ENCODE data around the gene IL12RB1. TPM values are rescaled to one million over a fixed set of nuclear protein-coding genes. Genes with fewer than 3 reads are reported as not detected.
"Not testable (repeated sequence)": the region's sequence is repeated elsewhere in the genome, so short reads cannot be mapped to it uniquely, and the experiment has no call there.

IL12RB1 gene
- polyA plus RNA-seq, 1 donor (not counting 4 experiments of a cell fraction or from before 2014, with no cell fraction given) = 0.09 TPM

DNA sequence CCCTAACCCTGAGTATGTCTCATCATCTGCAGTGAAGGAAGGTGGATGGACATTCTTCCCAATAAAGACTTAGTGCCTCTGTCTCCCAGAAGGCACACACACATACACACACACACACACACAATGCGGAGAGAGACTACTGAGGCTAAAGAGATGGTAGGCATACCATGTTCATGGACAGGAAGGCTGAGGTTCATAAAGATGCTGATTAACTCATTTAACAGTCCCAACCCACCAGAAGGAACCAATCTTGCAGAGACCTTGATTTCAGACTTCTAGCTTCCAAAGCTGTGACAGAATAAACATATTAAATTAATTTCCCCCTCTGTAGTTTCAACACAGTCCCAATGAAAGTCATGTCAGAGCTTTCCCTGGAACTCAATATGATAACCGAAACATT is 45.7 kb downstream of the IL12RB1 start:
- Histone ChIP-seq H3K9me1 (ENCODE audit: control insufficient read depth, extremely low read depth, insufficient read depth, low read length) (no peaks in the 10 kb centered on the region), H2AFZ (ENCODE audit: control insufficient read depth, low read length) (no peak overlapping the region), H3K36me3 (ENCODE audit: control insufficient read depth in 2 of 2, extremely low read depth in 1 of 2, insufficient read depth in 2 of 2, low read length in 2 of 2) (no peaks in the 10 kb centered on the region), H3K4me1 (ENCODE audit: control insufficient read depth, extremely low read depth, insufficient read depth, low read length) (peaks cover 8% of the 10 kb centered on the region), H4K20me1 (ENCODE audit: control insufficient read depth, extremely low read depth, insufficient read depth, low read length) (no peaks in the 10 kb centered on the region), H3K4me3 (ENCODE audit: control insufficient read depth in 2 of 3, extremely low read depth in 1 of 3, insufficient read depth in 2 of 3, low read depth in 1 of 3, low read length in 3 of 3) (no peak overlapping the region), H3K27me3 (ENCODE audit: control insufficient read depth, extremely low read depth, insufficient read depth, low read length) (peaks cover 4% of the 10 kb centered on the region), H3K9me3 (ENCODE audit: control insufficient read depth, low read depth, low read length) (no peaks in the 10 kb centered on the region), H3K4me2 (ENCODE audit: control insufficient read depth, extremely low read depth, insufficient read depth, low read depth, low read length) (no peak overlapping the region), H3K27ac (ENCODE audit: control insufficient read depth, insufficient read depth, low read length) (no peak overlapping the region), H3K9ac (ENCODE audit: control insufficient read depth, extremely low read depth, insufficient read depth, low read length) (no peak overlapping the region), H3K79me2 (ENCODE audit: control insufficient read depth, insufficient read depth, low read length) (no peaks in the 10 kb centered on the region)
- FAIRE-seq (no peak), DNase-seq (ENCODE audit: low read depth, low spot score) (no peak)
- TF ChIP-seq, protein P1, sequence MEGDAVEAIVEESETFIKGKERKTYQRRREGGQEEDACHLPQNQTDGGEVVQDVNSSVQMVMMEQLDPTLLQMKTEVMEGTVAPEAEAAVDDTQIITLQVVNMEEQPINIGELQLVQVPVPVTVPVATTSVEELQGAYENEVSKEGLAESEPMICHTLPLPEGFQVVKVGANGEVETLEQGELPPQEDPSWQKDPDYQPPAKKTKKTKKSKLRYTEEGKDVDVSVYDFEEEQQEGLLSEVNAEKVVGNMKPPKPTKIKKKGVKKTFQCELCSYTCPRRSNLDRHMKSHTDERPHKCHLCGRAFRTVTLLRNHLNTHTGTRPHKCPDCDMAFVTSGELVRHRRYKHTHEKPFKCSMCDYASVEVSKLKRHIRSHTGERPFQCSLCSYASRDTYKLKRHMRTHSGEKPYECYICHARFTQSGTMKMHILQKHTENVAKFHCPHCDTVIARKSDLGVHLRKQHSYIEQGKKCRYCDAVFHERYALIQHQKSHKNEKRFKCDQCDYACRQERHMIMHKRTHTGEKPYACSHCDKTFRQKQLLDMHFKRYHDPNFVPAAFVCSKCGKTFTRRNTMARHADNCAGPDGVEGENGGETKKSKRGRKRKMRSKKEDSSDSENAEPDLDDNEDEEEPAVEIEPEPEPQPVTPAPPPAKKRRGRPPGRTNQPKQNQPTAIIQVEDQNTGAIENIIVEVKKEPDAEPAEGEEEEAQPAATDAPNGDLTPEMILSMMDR (optimal IDR thresholded peaks at IDR 0.05 in 1 of 3, IDR thresholded peaks at IDR 0.05 in 1 of 3, conservative IDR thresholded peaks at IDR 0.05 in 1 of 3; ENCODE audit: extremely low read depth in 1 of 3, insufficient read depth in 2 of 3, low read length in 3 of 3) = no peak
- no peak for TF ChIP-seq EZH2 (IDR thresholded peaks at IDR 0.05; ENCODE audit: low read length)
- dilution Hi-C loops (cut with MboI; ENCODE audit: extremely low pct_ligation_motif_present, low sequenced_read_pairs) = no loop called here

DNA sequence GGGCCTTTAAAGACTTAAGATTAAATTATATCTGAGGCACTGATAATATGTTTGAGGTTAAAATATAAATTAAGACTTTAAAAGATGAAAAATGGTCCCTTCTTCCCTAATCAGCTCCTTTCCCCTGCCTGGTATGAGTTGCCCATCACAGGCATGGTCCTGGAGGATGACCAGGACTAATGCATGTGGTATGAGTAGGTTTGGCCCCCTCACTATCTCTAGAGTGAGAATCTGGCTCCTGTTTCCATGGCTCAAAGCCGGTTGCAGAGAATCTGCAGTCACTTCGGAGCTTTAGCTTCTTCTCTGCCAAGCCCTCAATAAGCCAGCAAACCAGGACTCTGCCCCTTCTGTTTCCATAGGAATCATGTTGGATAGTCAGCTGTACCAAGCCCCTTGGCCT is 54.6 kb downstream of the IL12RB1 start:
- H3K4me3 ChIP-seq (ENCODE audit: control insufficient read depth in 2 of 3, extremely low read depth in 1 of 3, insufficient read depth in 2 of 3, low read depth in 1 of 3, low read length in 3 of 3); H4K20me1 ChIP-seq (ENCODE audit: control insufficient read depth, extremely low read depth, insufficient read depth, low read length); H3K9me3 ChIP-seq (ENCODE audit: control insufficient read depth, low read depth, low read length); dilution Hi-C loops (cut with MboI; ENCODE audit: extremely low pct_ligation_motif_present, low sequenced_read_pairs); H3K9me1 ChIP-seq (ENCODE audit: control insufficient read depth, extremely low read depth, insufficient read depth, low read length); H3K4me2 ChIP-seq (ENCODE audit: control insufficient read depth, extremely low read depth, insufficient read depth, low read depth, low read length); FAIRE-seq; H3K36me3 ChIP-seq (ENCODE audit: control insufficient read depth in 2 of 2, extremely low read depth in 1 of 2, insufficient read depth in 2 of 2, low read length in 2 of 2); H3K9ac ChIP-seq (ENCODE audit: control insufficient read depth, extremely low read depth, insufficient read depth, low read length); H3K79me2 ChIP-seq (ENCODE audit: control insufficient read depth, insufficient read depth, low read length); H3K4me1 ChIP-seq (ENCODE audit: control insufficient read depth, extremely low read depth, insufficient read depth, low read length); H3K27me3 ChIP-seq (ENCODE audit: control insufficient read depth, extremely low read depth, insufficient read depth, low read length); DNase-seq (ENCODE audit: low read depth, low spot score); H2AFZ ChIP-seq (ENCODE audit: control insufficient read depth, low read length); H3K27ac ChIP-seq (ENCODE audit: control insufficient read depth, insufficient read depth, low read length): not testable (repeated sequence)

DNA sequence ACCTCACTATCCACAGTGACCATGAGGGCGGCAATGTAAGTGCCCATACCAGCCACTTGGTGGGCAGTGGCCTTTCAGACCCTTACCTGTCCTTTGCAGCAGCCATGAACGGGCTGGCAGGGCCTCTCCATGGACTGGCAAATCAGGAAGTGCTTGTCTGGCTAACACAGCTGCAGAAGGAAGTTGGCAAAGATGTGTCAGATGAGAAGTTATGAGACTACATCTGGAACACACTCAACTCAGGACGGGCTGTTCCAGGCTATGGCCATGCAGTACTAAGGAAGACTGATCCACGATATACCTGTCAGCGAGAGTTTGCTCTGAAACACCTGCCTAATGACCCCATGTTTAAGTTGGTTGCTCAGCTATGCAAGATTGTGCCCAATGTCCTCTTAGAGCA is 55.3 kb downstream of the IL12RB1 start:
- H3K4me1 ChIP-seq (ENCODE audit: control insufficient read depth, extremely low read depth, insufficient read depth, low read length); H3K36me3 ChIP-seq (ENCODE audit: control insufficient read depth in 2 of 2, extremely low read depth in 1 of 2, insufficient read depth in 2 of 2, low read length in 2 of 2); H3K4me2 ChIP-seq (ENCODE audit: control insufficient read depth, extremely low read depth, insufficient read depth, low read depth, low read length); H3K9me3 ChIP-seq (ENCODE audit: control insufficient read depth, low read depth, low read length); H3K4me3 ChIP-seq (ENCODE audit: control insufficient read depth in 2 of 3, extremely low read depth in 1 of 3, insufficient read depth in 2 of 3, low read depth in 1 of 3, low read length in 3 of 3); H3K79me2 ChIP-seq (ENCODE audit: control insufficient read depth, insufficient read depth, low read length); dilution Hi-C loops (cut with MboI; ENCODE audit: extremely low pct_ligation_motif_present, low sequenced_read_pairs); H3K27me3 ChIP-seq (ENCODE audit: control insufficient read depth, extremely low read depth, insufficient read depth, low read length); H2AFZ ChIP-seq (ENCODE audit: control insufficient read depth, low read length); FAIRE-seq; H3K27ac ChIP-seq (ENCODE audit: control insufficient read depth, insufficient read depth, low read length); DNase-seq (ENCODE audit: low read depth, low spot score); H3K9ac ChIP-seq (ENCODE audit: control insufficient read depth, extremely low read depth, insufficient read depth, low read length); H3K9me1 ChIP-seq (ENCODE audit: control insufficient read depth, extremely low read depth, insufficient read depth, low read length); H4K20me1 ChIP-seq (ENCODE audit: control insufficient read depth, extremely low read depth, insufficient read depth, low read length): not testable (repeated sequence)

Measured in keratinocyte (primary cell).